SU-DHL-6 (cell line): ENCODE data around the gene PRR14.

ENCODE experiments used
- H2AFZ ChIP-seq: fragments of 200-600 bp; sonication (generic); 2 replicates; pipeline ENCODE4 v1.6.1; 2014; ENCODE audit warnings: low read depth, mild to moderate bottlenecking, moderate library complexity, mixed read lengths, antibody characterized with exemption, low read length; ENCODE audit not compliant: severe bottlenecking
- H3F3A ChIP-seq: fragments of 200-600 bp; shearing (Covaris generic); 2 replicates; pipeline ENCODE4 v1.6.0; 2016; ENCODE audit warnings: antibody characterized with exemption, mild to moderate bottlenecking; ENCODE audit not compliant: insufficient read depth
- H3K27ac ChIP-seq: fragments of 200-600 bp; sonication (generic); 2 replicates; pipeline ENCODE4 v1.5.1; 2016; ENCODE audit warnings: low read depth, mild to moderate bottlenecking, low read length, moderate library complexity, mixed read lengths
- H3K27me3 ChIP-seq: fragments of 200-600 bp; sonication (generic), shearing (Covaris generic); 2 replicates; pipeline ENCODE4 v1.6.0; 2014; ENCODE audit warnings: mild to moderate bottlenecking, low read length
- H3K36me3 ChIP-seq: fragments of 200-600 bp; sonication (generic); 2 replicates; pipeline ENCODE4 v1.6.1; 2014; ENCODE audit warnings: mild to moderate bottlenecking, low read length, mixed read lengths
- H3K4me2 ChIP-seq: fragments of 300-600, 200-600 bp; shearing (Covaris generic), sonication (generic); 2 replicates; pipeline ENCODE4 v1.6.0; 2014; ENCODE audit warnings: low read length, low read depth, mild to moderate bottlenecking; ENCODE audit not compliant: poor library complexity, severe bottlenecking
- H3K4me3 ChIP-seq: fragments of 200-600 bp; sonication (generic); 2 replicates; pipeline ENCODE4 v1.5.1; 2014; ENCODE audit warnings: antibody characterized with exemption, low read length, mild to moderate bottlenecking, mixed read lengths; ENCODE audit not compliant: insufficient read depth, poor library complexity, severe bottlenecking
- H3K79me2 ChIP-seq: fragments of 200-600 bp; sonication (generic); 2 replicates; pipeline ENCODE4 v1.6.1; 2014; ENCODE audit warnings: mild to moderate bottlenecking, low read length, moderate library complexity; ENCODE audit not compliant: insufficient read depth
- H3K9ac ChIP-seq: fragments of 200-600 bp; sonication (generic); 2 replicates; pipeline ENCODE4 v1.7.0; 2014; ENCODE audit warnings: mild to moderate bottlenecking, low read length
- H3K9me2 ChIP-seq: fragments of 200-600 bp; sonication (generic); replicated peaks from 2 replicates; pipeline ENCODE4 v1.6.1; 2014; ENCODE audit warnings: low read length; ENCODE audit not compliant: insufficient read depth
- H3K9me3 ChIP-seq: fragments of 200-600 bp; sonication (generic); 2 replicates; pipeline ENCODE4 v1.6.1; 2014; ENCODE audit warnings: low read length, mixed read lengths; ENCODE audit not compliant: insufficient read depth
- H4K20me1 ChIP-seq: fragments of 200-600 bp; sonication (generic); 2 replicates; pipeline ENCODE4 v1.6.1; 2014; ENCODE audit warnings: low read depth, mild to moderate bottlenecking, antibody characterized with exemption, low read length, moderate library complexity, mixed read lengths
- CTCF ChIP-seq: fragments of 200-600 bp; sonication (generic); IDR thresholded peaks from one replicate; pipeline ENCODE4 v1.5.1; 2017; ENCODE audit warnings: antibody characterized with exemption, mild to moderate bottlenecking, low read length, moderate library complexity; ENCODE audit not compliant: insufficient read depth, poor library complexity, severe bottlenecking
- EZH2phosphoT487 ChIP-seq: fragments of 200-600 bp; sonication (generic), shearing (Covaris generic); conservative IDR thresholded peaks from 2 replicates; pipeline ENCODE4 v1.6.1; 2018; ENCODE audit warnings: mild to moderate bottlenecking, antibody characterized with exemption, low read length, moderate library complexity, mixed read lengths

Gene PRR14

GRCh38 chr16:30698139-30698815, 47.5 kb downstream of the PRR14 start:
- TF ChIP-seq EZH2phosphoT487, result no peak
- TF ChIP-seq CTCF, result no peak
- Histone ChIP-seq H4K20me1 (no peaks in the 10 kb centered on the region), H3K9ac (peak overlapping the region; percentile 100), H3K36me3 (peaks cover 20% of the 10 kb centered on the region), H3K79me2 (peaks cover 33% of the 10 kb centered on the region), H2AFZ (peak overlapping the region; percentile 74), H3K4me3 (peak overlapping the region; percentile 87), H3K9me2 (no peaks in the 10 kb centered on the region), H3F3A (peaks cover 9% of the 10 kb centered on the region; the same call in 1 of the 2 replicates), H3K4me2 (peak overlapping the region; percentile 83), H3K9me3 (no peaks in the 10 kb centered on the region), H3K27ac (peak overlapping the region; percentile 95), H3K27me3 (no peaks in the 10 kb centered on the region)

DNA sequence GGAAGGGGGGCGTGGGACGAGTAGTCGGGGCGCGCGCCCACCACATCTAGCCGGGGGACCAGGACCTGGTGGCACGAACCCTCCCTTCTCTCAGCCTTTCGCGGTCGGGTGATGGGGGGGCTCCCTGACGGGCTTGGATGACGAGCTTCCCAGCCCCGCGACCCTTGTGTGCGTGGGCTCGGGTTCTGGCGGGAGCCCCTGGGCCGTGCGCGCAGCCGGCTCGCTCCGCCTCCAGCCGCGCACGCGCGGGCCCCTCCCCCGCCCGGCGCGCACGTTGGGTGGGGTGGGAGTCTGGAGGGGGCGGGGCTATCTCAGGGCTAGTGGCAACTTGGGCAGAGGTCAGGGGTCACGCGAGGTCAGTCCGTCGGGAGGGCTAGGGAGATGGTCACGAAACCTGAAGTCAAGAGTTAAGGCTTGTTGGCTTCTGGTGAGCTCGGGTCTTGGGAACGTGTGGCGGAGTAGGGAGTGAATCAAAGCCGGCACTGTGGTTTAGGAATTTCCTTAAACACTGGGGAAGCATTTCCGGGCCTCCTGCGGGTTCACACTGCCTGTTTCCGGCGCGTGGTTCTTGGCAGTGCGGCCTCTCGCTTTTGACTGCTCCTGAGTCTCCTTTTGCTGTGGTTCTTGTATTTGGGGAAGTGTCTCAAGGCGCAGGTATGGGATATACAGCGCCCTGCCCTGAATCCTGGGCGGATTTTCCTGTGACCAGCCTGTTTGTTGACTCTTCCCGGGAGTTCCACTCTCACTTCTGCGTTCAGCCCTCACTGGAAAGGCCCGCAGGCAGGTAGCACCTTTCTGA, 48.3 kb downstream of the PRR14 start, which contains the start of gene SRCAP:
Gene SRCAP, plus strand, starts transcription at position 356 of the 799 bp plus-strand sequence. CDS start 1,654 bp downstream, outside the sequence.
- Histone ChIP-seq H2AFZ (peak within 1 kb of the TSS; percentile 74), H3K36me3 (peaks cover 22% of the 10 kb centered on the region), H3K9me2 (no peaks in the 10 kb centered on the region), H3K9me3 (no peaks in the 10 kb centered on the region), H3K4me3 (peak within 1 kb of the TSS; percentile 87), H3K4me2 (peak within 1 kb of the TSS; percentile 83), H3K79me2 (peaks cover 33% of the 10 kb centered on the region), H3K27ac (peak within 1 kb of the TSS; percentile 95), H4K20me1 (no peaks in the 10 kb centered on the region), H3K9ac (peak within 1 kb of the TSS; percentile 100), H3K27me3 (no peaks in the 10 kb centered on the region), H3F3A (peaks cover 9% of the 10 kb centered on the region; the same call in 1 of the 2 replicates)
- TF ChIP-seq CTCF, result no peak
- TF ChIP-seq EZH2phosphoT487, result no peak

GRCh38 chr16:30699615-30700099, 48.9 kb downstream of the PRR14 start:
- peak overlapping the region; percentile 87 for H3K4me3 ChIP-seq
- H3K4me2 ChIP-seq, result peak overlapping the region; percentile 83
- H2AFZ ChIP-seq, result no peak overlapping the region
- H3K9me3 ChIP-seq, result no peaks in the 10 kb centered on the region
- H3F3A ChIP-seq, result peaks cover 9% of the 10 kb centered on the region; the same call in 1 of the 2 replicates
- TF ChIP-seq CTCF, result no peak
- TF ChIP-seq EZH2phosphoT487, result no peak
- no peaks in the 10 kb centered on the region for H4K20me1 ChIP-seq
- H3K9ac ChIP-seq, result peak overlapping the region; percentile 100
- H3K36me3 ChIP-seq, result peaks cover 27% of the 10 kb centered on the region
- H3K27ac ChIP-seq, result peak overlapping the region; percentile 95
- no peaks in the 10 kb centered on the region for H3K9me2 ChIP-seq
- peaks cover 33% of the 10 kb centered on the region for H3K79me2 ChIP-seq
- no peaks in the 10 kb centered on the region for H3K27me3 ChIP-seq
